Neural cell (in vitro differentiated cells): ENCODE results near the gene TAGLN2.

Source experiments
- CTCF ChIP-seq: fragments of 450-650 bp; IDR thresholded peaks from 2 replicates; pipeline ENCODE4 v1.5.1; 2014; ENCODE audit warnings: antibody characterized with exemption, mild to moderate bottlenecking, moderate library complexity; ENCODE audit not compliant: poor library complexity, severe bottlenecking
- EP300 ChIP-seq: fragments of 450-650 bp; conservative IDR thresholded peaks from 2 replicates; pipeline ENCODE4 v1.6.1; 2014; ENCODE audit warnings: antibody characterized with exemption, mild to moderate bottlenecking, moderate library complexity; ENCODE audit not compliant: poor library complexity, severe bottlenecking
- EZH2 ChIP-seq: fragments of 200-600, 300-800 bp; shearing (Covaris generic), sonication (generic); IDR thresholded peaks from 2 replicates; pipeline ENCODE4 v1.6.1; 2014; ENCODE audit warnings: antibody characterized with exemption, low read length, borderline replicate concordance, mild to moderate bottlenecking; ENCODE audit not compliant: insufficient read depth, poor library complexity, severe bottlenecking
- MXI1 ChIP-seq: fragments of 450-650 bp; conservative IDR thresholded peaks from 2 replicates; pipeline ENCODE4 v1.6.1; 2014; ENCODE audit warnings: antibody characterized with exemption, mild to moderate bottlenecking; ENCODE audit not compliant: poor library complexity, severe bottlenecking
- RAD21 ChIP-seq: fragments of 450-650 bp; conservative IDR thresholded peaks from 2 replicates; pipeline ENCODE4 v1.6.1; 2014; ENCODE audit warnings: antibody characterized with exemption, mild to moderate bottlenecking, moderate library complexity
- TAF1 ChIP-seq: IDR thresholded peaks from 2 replicates; pipeline ENCODE4 v1.6.1; 2012; ENCODE audit warnings: low read depth

- no peak for TF ChIP-seq TAF1
- TF ChIP-seq CTCF, result no peak
- no peak for TF ChIP-seq RAD21
- TF ChIP-seq EP300, result no peak
- no peak for TF ChIP-seq MXI1
- no peak for TF ChIP-seq EZH2
Observed at GRCh38 chr1:159869173-159869572, 56.1 kb downstream of the TAGLN2 start.
